ENCODE measurements around the gene NIPAL4. TPM values are rescaled to one million over a fixed set of nuclear protein-coding genes. Genes with fewer than 3 reads are reported as not detected.
"Not testable (repeated sequence)": the region's sequence is repeated elsewhere in the genome, so short reads cannot be mapped to it uniquely, and the experiment has no call there.

Gene NIPAL4
- total RNA-seq, 1 donor: 0.36 TPM

DNA sequence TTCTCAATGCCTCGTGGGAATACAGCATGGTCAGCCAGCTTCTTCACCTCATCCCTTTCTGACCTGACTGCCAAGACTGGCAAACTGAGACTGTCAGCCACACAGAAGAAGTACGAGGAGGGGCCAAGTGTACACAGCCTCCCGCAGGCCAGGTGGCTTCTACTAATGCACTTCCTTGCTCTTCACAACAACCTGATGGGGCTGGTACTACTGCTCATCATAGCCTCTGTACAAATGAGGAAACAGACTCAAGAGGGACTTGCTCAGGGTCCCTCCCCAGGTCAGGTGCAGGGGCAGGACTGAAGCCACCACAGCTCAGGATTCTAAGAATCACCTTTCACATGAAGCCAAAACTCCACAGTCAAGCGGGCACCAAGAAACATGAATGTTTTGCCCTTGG, 21.3 kb downstream of the NIPAL4 start:
- no peak overlapping the region for H3K4me3 ChIP-seq (ENCODE audit: insufficient read depth, low read length)
- no peak overlapping the region for H3K27ac ChIP-seq (ENCODE audit: low read depth, low read length)
- no peaks in the 10 kb centered on the region for H3K27me3 ChIP-seq (ENCODE audit: insufficient read depth, low read length)
- H3K4me1 ChIP-seq (ENCODE audit: insufficient read depth, low read length): no peaks in the 10 kb centered on the region
- H3K79me2 ChIP-seq (ENCODE audit: insufficient read depth, low read length): no peaks in the 10 kb centered on the region
- peaks cover 34% of the 10 kb centered on the region for H3K36me3 ChIP-seq (ENCODE audit: insufficient read depth, low read length)
- TF ChIP-seq, protein P1, sequence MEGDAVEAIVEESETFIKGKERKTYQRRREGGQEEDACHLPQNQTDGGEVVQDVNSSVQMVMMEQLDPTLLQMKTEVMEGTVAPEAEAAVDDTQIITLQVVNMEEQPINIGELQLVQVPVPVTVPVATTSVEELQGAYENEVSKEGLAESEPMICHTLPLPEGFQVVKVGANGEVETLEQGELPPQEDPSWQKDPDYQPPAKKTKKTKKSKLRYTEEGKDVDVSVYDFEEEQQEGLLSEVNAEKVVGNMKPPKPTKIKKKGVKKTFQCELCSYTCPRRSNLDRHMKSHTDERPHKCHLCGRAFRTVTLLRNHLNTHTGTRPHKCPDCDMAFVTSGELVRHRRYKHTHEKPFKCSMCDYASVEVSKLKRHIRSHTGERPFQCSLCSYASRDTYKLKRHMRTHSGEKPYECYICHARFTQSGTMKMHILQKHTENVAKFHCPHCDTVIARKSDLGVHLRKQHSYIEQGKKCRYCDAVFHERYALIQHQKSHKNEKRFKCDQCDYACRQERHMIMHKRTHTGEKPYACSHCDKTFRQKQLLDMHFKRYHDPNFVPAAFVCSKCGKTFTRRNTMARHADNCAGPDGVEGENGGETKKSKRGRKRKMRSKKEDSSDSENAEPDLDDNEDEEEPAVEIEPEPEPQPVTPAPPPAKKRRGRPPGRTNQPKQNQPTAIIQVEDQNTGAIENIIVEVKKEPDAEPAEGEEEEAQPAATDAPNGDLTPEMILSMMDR (IDR thresholded peaks at IDR 0.05; ENCODE audit: extremely low read depth, low read depth, low read length): no peak
- peaks cover 2% of the 10 kb centered on the region for H4K20me1 ChIP-seq (ENCODE audit: insufficient read depth, low read length)
- no peak overlapping the region for H3K4me2 ChIP-seq (ENCODE audit: insufficient read depth, low read length)
- H2AFZ ChIP-seq (ENCODE audit: low read length): no peak overlapping the region
- no peaks in the 10 kb centered on the region for H3K9me3 ChIP-seq (ENCODE audit: low read depth, low read length)
- no peak for DNase-seq (ENCODE audit: insufficient read length, low spot score, missing footprints)

- peaks cover 2% of the 10 kb centered on the region for H4K20me1 ChIP-seq (ENCODE audit: insufficient read depth, low read length)
- DNase-seq (ENCODE audit: insufficient read length, low spot score, missing footprints): no peak
- TF ChIP-seq, protein P1 (IDR thresholded peaks at IDR 0.05; ENCODE audit: extremely low read depth, low read depth, low read length): no peak
Observed at GRCh38 chr5:157481666-157482065, 21.7 kb downstream of the NIPAL4 start.

DNA sequence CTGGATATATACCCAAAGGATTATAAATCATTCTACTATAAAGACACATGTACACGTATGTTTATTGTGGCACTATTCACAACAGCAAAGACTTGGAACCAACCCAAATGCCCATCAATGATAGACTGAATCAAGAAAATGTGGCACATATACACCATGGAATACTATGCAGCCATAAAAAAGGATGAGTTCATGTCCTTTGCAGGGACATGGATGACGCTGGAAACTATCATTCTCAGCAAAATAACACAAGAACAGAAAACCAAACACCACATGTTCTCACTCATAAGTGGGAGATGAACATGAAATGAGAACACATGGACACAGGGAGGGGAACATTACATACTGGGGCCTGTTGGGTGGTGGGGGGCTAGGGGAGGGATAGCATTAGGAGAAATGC, 22.7 kb downstream of the NIPAL4 start:
- peaks cover 44% of the 10 kb centered on the region for H3K36me3 ChIP-seq (ENCODE audit: insufficient read depth, low read length)
- not testable (repeated sequence) for H3K9me3 ChIP-seq (ENCODE audit: low read depth, low read length); H4K20me1 ChIP-seq (ENCODE audit: insufficient read depth, low read length)

More at GRCh38 chr5:157481666-157482065, 21.7 kb downstream of the NIPAL4 start:
- Histone ChIP-seq H3K27me3 (ENCODE audit: insufficient read depth, low read length) (no peaks in the 10 kb centered on the region), H3K4me2 (ENCODE audit: insufficient read depth, low read length) (no peak overlapping the region), H3K9me3 (ENCODE audit: low read depth, low read length) (no peaks in the 10 kb centered on the region), H3K4me3 (ENCODE audit: insufficient read depth, low read length) (no peak overlapping the region), H3K27ac (ENCODE audit: low read depth, low read length) (no peak overlapping the region), H2AFZ (ENCODE audit: low read length) (no peak overlapping the region), H3K36me3 (ENCODE audit: insufficient read depth, low read length) (peaks cover 36% of the 10 kb centered on the region), H3K4me1 (ENCODE audit: insufficient read depth, low read length) (no peaks in the 10 kb centered on the region), H3K79me2 (ENCODE audit: insufficient read depth, low read length) (no peaks in the 10 kb centered on the region)

DNA sequence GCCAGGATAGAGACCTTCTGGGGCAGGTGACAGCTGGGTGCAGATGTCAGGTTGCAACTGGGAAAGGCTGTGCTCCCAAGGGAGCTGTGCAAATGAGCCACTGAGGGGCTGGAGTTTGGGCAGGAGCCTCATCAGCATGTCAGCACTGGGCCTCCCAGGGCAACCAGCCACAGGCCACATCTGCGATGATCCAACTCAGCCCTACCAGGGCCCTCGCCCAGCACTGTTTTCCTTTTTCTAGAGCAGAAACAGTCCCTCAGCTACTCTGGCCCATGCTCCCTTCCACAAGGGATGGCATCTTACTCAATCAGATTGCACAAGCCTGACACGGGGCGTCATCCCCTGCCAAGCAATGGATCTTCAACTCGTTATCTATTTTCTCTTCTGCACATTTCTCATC, 24.8 kb downstream of the NIPAL4 start:
- TF ChIP-seq, protein P1 (IDR thresholded peaks at IDR 0.05; ENCODE audit: extremely low read depth, low read depth, low read length): no peak
- H3K4me2 ChIP-seq (ENCODE audit: insufficient read depth, low read length): no peak overlapping the region
- no peaks in the 10 kb centered on the region for H3K4me1 ChIP-seq (ENCODE audit: insufficient read depth, low read length)
- H3K36me3 ChIP-seq (ENCODE audit: insufficient read depth, low read length): peaks cover 34% of the 10 kb centered on the region
- no peaks in the 10 kb centered on the region for H3K79me2 ChIP-seq (ENCODE audit: insufficient read depth, low read length)
- peak; percentile 69 for DNase-seq (ENCODE audit: insufficient read length, low spot score, missing footprints)
- peaks cover 2% of the 10 kb centered on the region for H4K20me1 ChIP-seq (ENCODE audit: insufficient read depth, low read length)
- no peaks in the 10 kb centered on the region for H3K9me3 ChIP-seq (ENCODE audit: low read depth, low read length)
- H3K4me3 ChIP-seq (ENCODE audit: insufficient read depth, low read length): no peak overlapping the region
- no peak overlapping the region for H3K27ac ChIP-seq (ENCODE audit: low read depth, low read length)
- no peaks in the 10 kb centered on the region for H3K27me3 ChIP-seq (ENCODE audit: insufficient read depth, low read length)
- H2AFZ ChIP-seq (ENCODE audit: low read length): no peak overlapping the region

More for the DNA sequence above, 22.7 kb downstream of the NIPAL4 start:
- H3K27me3 ChIP-seq (ENCODE audit: insufficient read depth, low read length); H3K27ac ChIP-seq (ENCODE audit: low read depth, low read length); H3K4me1 ChIP-seq (ENCODE audit: insufficient read depth, low read length); H2AFZ ChIP-seq (ENCODE audit: low read length); H3K4me2 ChIP-seq (ENCODE audit: insufficient read depth, low read length); DNase-seq (ENCODE audit: insufficient read length, low spot score, missing footprints); H3K4me3 ChIP-seq (ENCODE audit: insufficient read depth, low read length); H3K79me2 ChIP-seq (ENCODE audit: insufficient read depth, low read length): not testable (repeated sequence)
